HepG2 (cell line): ENCODE data around the gene EIF5. TPM values are rescaled to one million over a fixed set of nuclear protein-coding genes. Genes with fewer than 3 reads are reported as not detected.

Source experiments
- FOXM1 ChIP-seq: sonication (generic); formaldehyde crosslinking; IDR thresholded peaks from 2 replicates; pipeline ENCODE4 v1.5.0; 2020; ENCODE audit warnings: missing genetic modification reagents
- HNF4G ChIP-seq, 2 experiments: sonication (generic) in 1 of 2; formaldehyde crosslinking in 1 of 2; IDR thresholded peaks; 2 replicates each; pipeline versions ENCODE4 v1.4.0 to v1.6.1; 2011 to 2020; ENCODE audit warnings: borderline replicate concordance in 2 of 2, low read depth in 2 of 2, mild to moderate bottlenecking in 2 of 2, low read length in 1 of 2, missing genetic modification reagents in 1 of 2, moderate library complexity in 1 of 2
- IKZF4 ChIP-seq: sonication (generic); formaldehyde crosslinking; IDR thresholded peaks from 2 replicates; pipeline ENCODE4 v1.5.1; 2020; ENCODE audit warnings: borderline replicate concordance, mild to moderate bottlenecking, low read depth, missing genetic modification reagents; ENCODE audit errors: not compliant biosample characterization
- KIAA2018 ChIP-seq: sonication (generic); formaldehyde crosslinking; IDR thresholded peaks from 2 replicates; pipeline ENCODE4 v1.5.0; 2020; ENCODE audit warnings: mild to moderate bottlenecking, missing genetic modification reagents, borderline replicate concordance
- KMT2A ChIP-seq: sonication (generic); formaldehyde crosslinking; IDR thresholded peaks from 2 replicates; pipeline ENCODE4 v1.4.0; 2020; ENCODE audit warnings: missing genetic modification reagents
- MATR3 ChIP-seq: sonication (generic); formaldehyde crosslinking; IDR thresholded peaks from 2 replicates; pipeline ENCODE4 v1.4.0; 2020; ENCODE audit warnings: missing genetic modification reagents
- MED13 ChIP-seq: sonication (generic); formaldehyde crosslinking; IDR thresholded peaks from 2 replicates; pipeline ENCODE4 v1.5.0; 2020; ENCODE audit warnings: missing genetic modification reagents
- NFKBIZ ChIP-seq: IDR thresholded peaks from 2 replicates; pipeline ENCODE4 v1.6.1; 2018; ENCODE audit warnings: missing genetic modification reagents, missing compliant biosample characterization
- ZBTB3 ChIP-seq: sonication (generic); formaldehyde crosslinking; IDR thresholded peaks from 2 replicates; pipeline ENCODE4 v1.4.0; 2020; ENCODE audit warnings: low read depth, mild to moderate bottlenecking, moderate library complexity, missing genetic modification reagents, borderline replicate concordance
- ZFY ChIP-seq: sonication (generic); formaldehyde crosslinking; IDR thresholded peaks from 2 replicates; pipeline ENCODE4 v1.4.0; 2020; ENCODE audit warnings: missing genetic modification reagents
- ZMYM3 ChIP-seq: sonication (generic); formaldehyde crosslinking; IDR thresholded peaks from 2 replicates; pipeline ENCODE4 v1.5.1; 2020; ENCODE audit warnings: mild to moderate bottlenecking, missing genetic modification reagents
- ZNF335 ChIP-seq: sonication (generic); formaldehyde crosslinking; IDR thresholded peaks from 2 replicates; pipeline ENCODE4 v1.4.0; 2020; ENCODE audit warnings: missing genetic modification reagents
- ZNF615 ChIP-seq: sonication (generic); formaldehyde crosslinking; IDR thresholded peaks from 2 replicates; pipeline ENCODE4 v1.5.0; 2020; ENCODE audit warnings: mild to moderate bottlenecking, missing genetic modification reagents, borderline replicate concordance
- polyA plus RNA-seq, 8 experiments: library from polyadenylated mRNA; depleted of rRNA in 3 of 8; stranded (reverse) in 7 of 8; unstranded in 1 of 8; fragments of >200 nt; fragmentation: Illumina TruSeq in 4 of 8; extraction: Trizol in 4 of 8; gene quantifications; 2 replicates each; pipeline versions ENCODE4 v1.2.1 to v1.2.3, GENCODE V29; 2011 to 2016; ENCODE audit warnings: low read depth in 4 of 8, missing spikeins in 1 of 8, mixed read lengths in 1 of 8; ENCODE audit not compliant: insufficient read depth in 1 of 8
- total RNA-seq, 5 experiments: library from RNA; depleted of rRNA; stranded (reverse); fragments of >200 nt; fragmentation: Illumina TruSeq; extraction: Trizol; gene quantifications; 2 replicates each; pipeline ENCODE4 v1.2.3, GENCODE V29; 2016; ENCODE audit warnings: low read depth in 1 of 5
- TF ChIP-seq, protein P1 (sequence below): sonication (generic); formaldehyde crosslinking; IDR thresholded peaks from 2 replicates; pipeline ENCODE4 v1.4.0; 2020; ENCODE audit warnings: missing genetic modification reagents
- TF ChIP-seq, protein P2 (sequence below): sonication (generic); formaldehyde crosslinking; IDR thresholded peaks from 2 replicates; pipeline ENCODE4 v1.8.1; 2023; ENCODE audit warnings: mild to moderate bottlenecking, inconsistent platforms, moderate library complexity, missing genetic modification reagents, borderline replicate concordance

The EIF5 gene
- total and polyA plus RNA-seq, 2 of the 13 experiments (the other 11 are each of a cell fraction or from before 2014, with no cell fraction given) = 189 to 281 TPM

- TF ChIP-seq HNF4G (IDR thresholded peaks at IDR 0.05; ENCODE audit: borderline replicate concordance, low read depth, low read length) (peak; percentile 67), HNF4G (CRISPR knock-in tag; IDR thresholded peaks at IDR 0.05; ENCODE audit: borderline replicate concordance, low read depth) (peak; percentile 22; the same call in 1 of the 2 replicates), MATR3 (CRISPR knock-in tag) (no peak), KMT2A (peak; percentile 62; the same call in 1 of the 2 replicates), FOXM1 (CRISPR knock-in tag) (no peak), MED13 (no peak), IKZF4 (no peak), ZBTB3 (CRISPR knock-in tag) (no peak), ZFY (CRISPR knock-in tag) (no peak), ZMYM3 (no peak), ZNF335 (CRISPR knock-in tag) (no peak), KIAA2018 (CRISPR knock-in tag) (no peak), ZNF615 (no peak), NFKBIZ (CRISPR knock-in tag) (no peak)
- TF ChIP-seq, protein P1, sequence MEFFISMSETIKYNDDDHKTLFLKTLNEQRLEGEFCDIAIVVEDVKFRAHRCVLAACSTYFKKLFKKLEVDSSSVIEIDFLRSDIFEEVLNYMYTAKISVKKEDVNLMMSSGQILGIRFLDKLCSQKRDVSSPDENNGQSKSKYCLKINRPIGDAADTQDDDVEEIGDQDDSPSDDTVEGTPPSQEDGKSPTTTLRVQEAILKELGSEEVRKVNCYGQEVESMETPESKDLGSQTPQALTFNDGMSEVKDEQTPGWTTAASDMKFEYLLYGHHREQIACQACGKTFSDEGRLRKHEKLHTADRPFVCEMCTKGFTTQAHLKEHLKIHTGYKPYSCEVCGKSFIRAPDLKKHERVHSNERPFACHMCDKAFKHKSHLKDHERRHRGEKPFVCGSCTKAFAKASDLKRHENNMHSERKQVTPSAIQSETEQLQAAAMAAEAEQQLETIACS (CRISPR knock-in tag) = peak; percentile 88
- TF ChIP-seq, protein P2, sequence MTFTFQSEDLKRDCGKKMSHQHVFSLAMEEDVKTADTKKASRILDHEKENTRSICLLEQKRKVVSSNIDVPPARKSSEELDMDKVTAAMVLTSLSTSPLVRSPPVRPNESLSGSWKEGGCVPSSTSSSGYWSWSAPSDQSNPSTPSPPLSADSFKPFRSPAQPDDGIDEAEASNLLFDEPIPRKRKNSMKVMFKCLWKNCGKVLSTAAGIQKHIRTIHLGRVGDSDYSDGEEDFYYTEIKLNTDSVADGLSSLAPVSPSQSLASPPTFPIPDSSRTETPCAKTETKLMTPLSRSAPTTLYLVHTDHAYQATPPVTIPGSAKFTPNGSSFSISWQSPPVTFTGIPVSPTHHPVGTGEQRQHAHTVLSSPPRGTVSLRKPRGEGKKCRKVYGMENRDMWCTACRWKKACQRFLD (CRISPR knock-in tag) = no peak
Measured at GRCh38 chr14:103334644-103335622, 896 bp downstream of the EIF5 start (continued).
